KMS-11 (cell line): ENCODE measurements around the gene ATE1.

Experiments used
- H2AFZ ChIP-seq: fragments of 200-600 bp; sonication (generic); 2 replicates; pipeline ENCODE4 v1.6.1; 2016; ENCODE audit warnings: antibody characterized with exemption, mixed run types, low read depth
- H3K27ac ChIP-seq: fragments of 200-600 bp; sonication (generic); 2 replicates; pipeline ENCODE4 v1.6.1; 2016; ENCODE audit warnings: mild to moderate bottlenecking, mixed run types
- H3K27me3 ChIP-seq: fragments of 200-600 bp; sonication (generic); 2 replicates; pipeline ENCODE4 v1.6.1; 2017; ENCODE audit warnings: mild to moderate bottlenecking, low read depth, mixed run types, moderate library complexity; ENCODE audit not compliant: insufficient read depth
- H3K36me3 ChIP-seq: fragments of 200-600 bp; sonication (generic); 2 replicates; pipeline ENCODE4 v1.6.1; 2017; ENCODE audit warnings: mild to moderate bottlenecking, mixed run types; ENCODE audit not compliant: insufficient read depth
- H3K4me1 ChIP-seq: fragments of 200-600 bp; sonication (generic); 2 replicates; pipeline ENCODE4 v1.6.1; 2016; ENCODE audit warnings: mild to moderate bottlenecking, low read depth, mixed run types; ENCODE audit not compliant: poor library complexity, severe bottlenecking
- H3K4me2 ChIP-seq: fragments of 200-600 bp; sonication (generic); 2 replicates; pipeline ENCODE4 v1.7.0; 2016; ENCODE audit warnings: mild to moderate bottlenecking, mixed run types
- H3K4me3 ChIP-seq: fragments of 200-600 bp; sonication (generic); IDR thresholded peaks from 2 replicates; pipeline ENCODE4 v1.6.1; 2017; ENCODE audit warnings: low read depth, low read length, mixed read lengths; ENCODE audit not compliant: insufficient read depth
- H3K79me2 ChIP-seq: fragments of 200-600 bp; sonication (generic); 2 replicates; pipeline ENCODE4 v1.6.1; 2016; ENCODE audit warnings: low read depth, mixed run types; ENCODE audit not compliant: insufficient read depth
- H3K9ac ChIP-seq: fragments of 200-600 bp; sonication (generic); 2 replicates; pipeline ENCODE4 v1.6.1; 2016; ENCODE audit warnings: mild to moderate bottlenecking, mixed run types
- H4K20me1 ChIP-seq: fragments of 200-600 bp; sonication (generic); 2 replicates; pipeline ENCODE4 v1.6.1; 2016; ENCODE audit warnings: mild to moderate bottlenecking, mixed run types; ENCODE audit not compliant: insufficient read depth
- CTCF ChIP-seq: fragments of 200-600 bp; sonication (generic); conservative IDR thresholded peaks from 2 replicates; pipeline ENCODE4 v1.6.1; 2017; ENCODE audit warnings: low read depth, mild to moderate bottlenecking, antibody characterized with exemption, low read length, moderate library complexity, mixed read lengths

Gene ATE1

GRCh38 chr10:121854809-121855445, 72.9 kb downstream of the ATE1 start:
- Histone ChIP-seq H3K9ac (no peak overlapping the region), H3K79me2 (no peaks in the 10 kb centered on the region), H3K4me1 (no peaks in the 10 kb centered on the region), H3K36me3 (no peaks in the 10 kb centered on the region), H2AFZ (no peak overlapping the region), H3K27ac (no peak overlapping the region), H3K4me2 (no peak overlapping the region), H3K27me3 (no peaks in the 10 kb centered on the region), H3K4me3 (no peak overlapping the region), H4K20me1 (no peaks in the 10 kb centered on the region)
- no peak for TF ChIP-seq CTCF

GRCh38 chr10:121853950-121854349, 73.9 kb downstream of the ATE1 start:
- no peaks in the 10 kb centered on the region for H3K79me2 ChIP-seq
- no peak overlapping the region for H3K27ac ChIP-seq
- no peaks in the 10 kb centered on the region for H3K4me1 ChIP-seq
- no peaks in the 10 kb centered on the region for H4K20me1 ChIP-seq
- no peak for TF ChIP-seq CTCF
- no peak overlapping the region for H3K4me3 ChIP-seq
- H3K9ac ChIP-seq, result no peak overlapping the region
- no peaks in the 10 kb centered on the region for H3K36me3 ChIP-seq
- no peak overlapping the region for H2AFZ ChIP-seq
- no peaks in the 10 kb centered on the region for H3K27me3 ChIP-seq
- no peak overlapping the region for H3K4me2 ChIP-seq

- H3K4me2 ChIP-seq, result no peak overlapping the region
- H3K36me3 ChIP-seq, result no peaks in the 10 kb centered on the region
- no peak overlapping the region for H3K4me3 ChIP-seq
- no peak for TF ChIP-seq CTCF
- no peak overlapping the region for H3K9ac ChIP-seq
- H3K27me3 ChIP-seq, result no peaks in the 10 kb centered on the region
- no peaks in the 10 kb centered on the region for H4K20me1 ChIP-seq
- H3K79me2 ChIP-seq, result no peaks in the 10 kb centered on the region
- peaks cover 3% of the 10 kb centered on the region for H3K4me1 ChIP-seq
- H3K27ac ChIP-seq, result no peak overlapping the region
- no peak overlapping the region for H2AFZ ChIP-seq
Observed at GRCh38 chr10:121851786-121852185, 76.0 kb downstream of the ATE1 start.

GRCh38 chr10:121848082-121848481, 79.7 kb downstream of the ATE1 start:
- Histone ChIP-seq H3K9ac (no peak overlapping the region), H4K20me1 (no peaks in the 10 kb centered on the region), H3K27ac (no peak overlapping the region), H3K27me3 (no peaks in the 10 kb centered on the region), H3K79me2 (no peaks in the 10 kb centered on the region), H3K36me3 (no peaks in the 10 kb centered on the region), H3K4me1 (peaks cover 36% of the 10 kb centered on the region), H2AFZ (no peak overlapping the region), H3K4me3 (no peak overlapping the region), H3K4me2 (no peak overlapping the region)
- no peak for TF ChIP-seq CTCF
